ENCODE measurements around the gene NGDN. TPM values are rescaled to one million over a fixed set of nuclear protein-coding genes. Genes with fewer than 3 reads are reported as not detected.
"Not testable (repeated sequence)": the region's sequence is repeated elsewhere in the genome, so short reads cannot be mapped to it uniquely, and the experiment has no call there.

Gene NGDN
- total RNA-seq, 1 experiment from 2014 or later = 14.6 TPM

DNA sequence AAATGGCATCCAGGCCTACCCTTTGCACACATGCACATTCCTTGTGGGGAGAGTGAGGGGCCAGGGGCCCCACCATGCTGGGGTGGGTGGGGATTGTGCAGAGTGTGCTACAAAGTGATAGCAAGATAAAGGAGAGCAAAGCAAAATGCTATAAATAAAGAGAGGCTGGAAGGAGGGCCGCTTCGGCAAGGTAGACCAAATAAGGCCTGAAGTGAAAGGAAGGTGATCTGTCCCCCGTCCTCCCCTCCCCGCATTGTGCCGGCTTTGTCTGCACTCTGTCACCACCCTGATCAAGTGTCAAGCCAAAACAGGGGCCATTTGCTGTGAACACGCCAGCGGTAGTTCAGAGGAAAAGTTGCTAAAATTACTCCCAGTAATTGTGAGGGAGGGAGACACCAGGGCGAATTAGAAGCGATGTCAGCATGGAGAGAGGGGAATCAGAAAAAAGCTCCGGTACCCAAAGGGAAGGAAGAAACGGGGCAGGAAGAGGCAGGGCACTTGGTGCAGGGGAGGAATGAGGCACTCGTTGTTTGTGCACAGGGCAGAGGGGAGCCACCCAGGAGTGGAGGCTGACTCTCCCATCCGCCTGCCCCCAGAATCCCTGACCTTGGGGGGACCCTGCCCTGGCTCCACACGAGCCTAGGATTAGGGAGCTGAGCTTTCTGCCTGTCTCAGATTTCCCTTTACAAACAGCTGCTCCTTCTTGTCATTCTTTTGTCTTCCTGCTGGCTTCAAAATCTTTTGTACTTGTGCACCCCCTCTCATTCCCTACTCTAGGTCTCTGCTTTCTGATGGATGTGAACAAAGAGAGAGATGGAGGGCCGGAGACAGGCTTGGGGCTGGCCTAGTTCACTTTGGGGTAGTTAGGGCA lies 31.2 kb upstream of the NGDN start:
- DNase-seq (ENCODE audit: low spot score) = no peak

DNA sequence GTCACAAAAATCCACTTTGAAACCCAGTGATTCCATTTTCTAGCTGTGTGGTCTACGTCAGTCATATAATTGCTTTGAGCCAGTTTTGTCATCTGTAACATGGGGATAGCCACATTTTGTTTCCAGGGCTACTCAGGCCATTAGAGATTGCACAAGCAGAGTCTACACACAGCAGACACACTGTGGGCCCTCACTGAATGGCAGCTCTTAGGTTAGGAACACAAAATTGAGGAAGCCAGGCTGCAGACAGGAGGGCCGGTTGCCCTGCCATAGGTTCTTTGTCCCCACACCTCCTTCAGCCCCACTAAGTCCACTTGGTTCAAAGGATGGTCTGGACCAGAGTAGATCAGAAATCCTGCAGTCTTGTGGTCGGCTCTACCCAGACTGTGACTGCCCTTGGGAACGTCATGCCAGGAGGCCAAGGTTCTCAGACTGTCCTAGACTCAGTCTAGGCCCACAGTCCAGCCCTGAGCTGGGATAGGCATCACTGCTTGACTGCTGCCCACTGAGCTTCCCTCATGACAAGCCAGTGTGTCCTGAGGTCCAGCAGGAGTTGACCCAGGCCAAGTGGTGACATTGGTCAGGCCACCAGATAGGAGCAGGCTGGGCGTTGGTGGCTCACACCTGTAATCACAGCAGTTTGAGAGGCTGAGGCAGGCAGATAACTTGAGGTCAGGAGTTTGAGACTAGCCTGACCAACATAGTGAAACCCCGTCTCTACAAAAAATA lies 30.2 kb upstream of the NGDN start:
- no peak for DNase-seq (ENCODE audit: low spot score)

GRCh38 chr14:23441076-23441475 lies 28.4 kb upstream of the NGDN start:
- DNase-seq (ENCODE audit: low spot score) = no peak

DNA sequence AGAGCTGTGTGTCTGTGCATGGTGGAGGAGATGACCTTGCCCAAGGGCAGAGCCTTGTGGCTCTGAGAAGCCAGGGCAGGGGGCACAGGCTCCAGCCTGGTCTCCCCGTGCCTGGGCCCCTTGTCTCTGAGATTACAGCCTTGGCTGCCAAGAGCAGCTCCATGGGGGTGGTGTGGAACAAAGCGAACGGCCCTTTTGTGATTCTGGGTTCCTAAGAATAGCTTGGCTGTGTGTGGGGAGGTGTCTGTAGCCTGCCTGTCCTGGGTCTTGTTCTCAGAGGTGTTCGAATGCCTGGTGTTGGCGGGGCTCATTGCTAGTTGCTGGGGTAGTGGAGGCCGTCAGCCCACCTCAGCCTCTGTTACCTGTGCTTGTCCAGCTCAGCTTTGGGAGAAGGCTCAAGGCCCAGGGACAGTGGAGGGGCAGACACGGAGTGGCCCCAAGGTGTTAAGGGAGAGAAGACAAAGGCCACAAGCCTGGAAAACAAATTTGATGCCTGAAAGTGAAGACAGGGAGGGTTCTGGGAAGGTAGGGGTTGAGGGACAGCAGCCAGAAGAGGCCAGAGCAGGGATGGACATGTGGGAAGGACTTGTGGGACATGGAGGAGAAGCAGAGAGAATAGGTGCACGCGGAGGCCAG lies 26.7 kb upstream of the NGDN start:
- no peak for DNase-seq (ENCODE audit: low spot score)

DNA sequence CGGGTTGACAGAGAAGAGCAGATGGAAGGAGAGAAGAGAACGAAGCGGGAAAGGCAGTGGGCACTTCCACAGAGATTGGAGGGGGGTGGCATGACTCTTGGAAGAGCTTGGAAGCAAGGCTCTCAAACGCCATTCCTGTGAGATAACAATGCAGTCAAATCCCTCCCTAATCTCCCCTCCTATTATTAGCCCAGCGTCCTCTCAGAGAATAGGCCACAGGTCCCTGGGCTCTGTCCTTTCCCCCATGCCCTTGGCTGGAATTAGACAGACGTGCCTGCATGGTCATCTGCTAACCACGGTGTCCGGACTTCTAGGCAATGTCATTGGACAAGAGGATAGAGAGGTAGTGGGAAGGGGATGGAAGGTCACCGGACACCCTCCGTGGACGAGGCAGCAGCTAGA lies 26.1 kb upstream of the NGDN start:
- no peak for DNase-seq (ENCODE audit: low spot score)

GRCh38 chr14:23443881-23444280 lies 25.6 kb upstream of the NGDN start:
- no peak for DNase-seq (ENCODE audit: low spot score)

DNA sequence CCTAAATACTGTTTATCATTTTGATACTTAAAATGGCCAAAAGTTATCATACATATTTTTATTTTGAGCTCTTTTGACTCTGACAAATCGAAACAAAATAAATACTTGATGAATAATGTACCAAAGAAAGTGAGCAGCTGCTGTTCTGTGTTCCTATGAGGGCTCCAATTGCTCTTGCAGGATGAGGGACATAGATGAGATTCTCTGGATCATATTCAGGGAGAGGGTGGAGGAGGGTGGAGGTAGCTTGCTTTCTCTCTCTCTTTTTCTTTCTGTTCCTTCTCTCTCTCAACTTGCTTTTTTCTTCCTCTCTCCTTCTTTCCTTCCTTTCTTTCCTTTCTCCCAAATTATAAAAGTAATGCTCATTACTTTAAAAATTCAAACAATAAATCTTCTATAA lies 25.2 kb upstream of the NGDN start:
- no peak for DNase-seq (ENCODE audit: low spot score)

DNA sequence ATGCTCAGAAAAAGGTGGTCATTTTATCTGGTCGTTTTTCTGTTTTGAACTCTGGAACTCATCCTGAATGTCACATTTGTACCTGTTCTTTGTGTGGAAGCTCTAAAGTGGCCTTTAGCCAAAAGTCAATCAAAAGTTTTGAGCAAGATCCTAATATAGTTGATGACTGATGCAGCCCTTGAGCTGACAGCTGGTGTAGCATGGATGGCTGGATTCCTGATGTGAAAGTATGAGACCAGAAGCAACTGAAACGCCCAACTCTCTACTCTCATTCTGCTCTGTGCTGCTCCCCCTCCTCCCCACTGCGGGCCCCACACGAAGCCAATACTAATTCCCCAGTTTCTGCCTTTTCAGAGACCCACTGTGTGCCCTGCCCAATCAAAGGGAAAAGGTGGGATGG lies 23.7 kb upstream of the NGDN start:
- DNase-seq (ENCODE audit: low spot score) = no peak

DNA sequence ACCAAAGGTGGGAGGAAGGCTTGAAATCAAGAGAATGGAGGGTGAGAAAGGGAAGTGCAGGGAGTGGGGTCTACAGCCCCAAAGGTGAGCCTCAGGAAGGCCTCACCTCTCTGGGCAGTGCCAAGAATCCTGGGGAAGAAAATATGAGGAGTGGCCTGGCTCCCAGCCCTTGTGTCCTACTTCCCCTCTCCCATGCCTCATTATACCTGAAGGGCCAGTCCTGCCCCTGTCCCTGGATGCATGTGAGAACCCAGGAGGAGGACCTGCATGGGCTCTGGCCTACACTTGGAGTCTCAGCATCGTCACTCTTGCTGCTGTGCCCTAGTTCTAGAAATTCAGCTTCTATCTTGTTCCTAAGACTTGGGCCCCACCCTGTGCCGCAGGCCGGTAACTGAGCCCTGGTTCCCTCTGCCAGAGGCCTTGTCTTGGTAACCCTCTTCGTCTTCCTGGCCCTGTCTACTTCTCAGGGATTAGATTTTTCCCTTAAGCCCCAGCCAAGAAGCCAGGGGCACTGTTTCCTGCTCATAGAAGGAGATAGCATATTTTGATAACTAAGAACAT lies 23.1 kb upstream of the NGDN start:
- DNase-seq (ENCODE audit: low spot score) = no peak

- DNase-seq (ENCODE audit: low spot score) = peak; percentile 60
These were observed 21.8 kb upstream of the NGDN start for GRCh38 chr14:23447361-23448350.

GRCh38 chr14:23449314-23449713 lies 20.2 kb upstream of the NGDN start:
- DNase-seq (ENCODE audit: low spot score) = no peak

DNA sequence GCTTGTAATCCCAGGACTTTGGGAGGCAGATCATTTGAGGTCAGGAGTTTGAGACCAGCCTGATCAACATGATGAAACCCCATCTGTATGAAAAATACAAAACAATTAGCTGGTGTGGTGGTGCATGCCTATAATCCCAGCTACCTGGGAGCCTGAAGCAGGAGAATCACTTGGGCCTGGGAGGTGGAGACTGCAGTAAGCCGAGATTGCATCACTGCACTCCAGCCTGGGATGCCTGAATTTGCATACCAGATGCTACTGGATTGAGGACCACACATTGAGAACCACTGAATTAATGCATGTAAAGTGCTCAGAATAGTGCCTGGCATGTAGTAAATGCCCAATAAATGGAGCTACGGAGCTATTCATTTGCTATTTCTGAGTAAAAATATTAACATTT lies 19.1 kb upstream of the NGDN start:
- no peak for DNase-seq (ENCODE audit: low spot score)

DNA sequence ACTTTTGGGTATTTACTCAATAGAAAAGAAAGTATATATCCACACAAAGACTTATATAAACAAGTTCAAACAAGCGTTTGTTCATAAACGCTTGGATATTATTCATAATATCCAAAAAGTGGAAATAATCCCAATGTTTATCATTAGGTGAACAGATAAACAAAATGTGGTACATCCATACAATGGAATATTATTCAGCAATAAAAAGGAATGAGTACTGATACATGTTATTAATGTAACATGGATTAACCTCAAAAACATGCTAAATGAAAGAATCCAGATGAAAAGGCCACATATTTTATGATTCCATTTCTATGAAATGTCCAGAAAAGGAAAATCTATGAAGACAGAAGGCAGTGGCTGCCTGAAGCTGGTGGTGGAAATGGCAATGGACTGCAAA lies 17.3 kb upstream of the NGDN start:
- DNase-seq (ENCODE audit: low spot score) = no peak

DNA sequence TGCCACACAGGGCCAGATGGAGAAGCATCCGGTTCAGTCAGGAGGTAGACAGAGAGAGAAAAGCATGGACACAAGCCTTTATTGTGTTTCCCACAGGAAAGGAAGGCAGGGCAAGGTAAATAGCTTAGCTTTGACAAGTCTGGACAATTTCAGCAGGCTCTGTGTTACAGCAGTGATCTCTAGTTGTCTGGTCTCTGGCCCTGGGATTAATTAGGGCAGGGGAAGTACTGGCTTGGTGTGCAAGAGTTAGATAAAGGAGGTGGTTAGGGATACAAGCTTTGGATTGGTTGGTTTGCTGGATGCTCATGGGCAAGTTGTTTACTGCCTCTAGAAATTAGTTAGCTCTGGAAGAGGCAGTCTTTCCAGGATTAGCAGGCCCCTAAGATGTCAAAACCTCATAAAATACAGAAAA lies 15.1 kb upstream of the NGDN start:
- DNase-seq (ENCODE audit: low spot score) = no peak

GRCh38 chr14:23456883-23457586 lies 12.5 kb upstream of the NGDN start:
- not testable (repeated sequence) for DNase-seq (ENCODE audit: low spot score)

DNA sequence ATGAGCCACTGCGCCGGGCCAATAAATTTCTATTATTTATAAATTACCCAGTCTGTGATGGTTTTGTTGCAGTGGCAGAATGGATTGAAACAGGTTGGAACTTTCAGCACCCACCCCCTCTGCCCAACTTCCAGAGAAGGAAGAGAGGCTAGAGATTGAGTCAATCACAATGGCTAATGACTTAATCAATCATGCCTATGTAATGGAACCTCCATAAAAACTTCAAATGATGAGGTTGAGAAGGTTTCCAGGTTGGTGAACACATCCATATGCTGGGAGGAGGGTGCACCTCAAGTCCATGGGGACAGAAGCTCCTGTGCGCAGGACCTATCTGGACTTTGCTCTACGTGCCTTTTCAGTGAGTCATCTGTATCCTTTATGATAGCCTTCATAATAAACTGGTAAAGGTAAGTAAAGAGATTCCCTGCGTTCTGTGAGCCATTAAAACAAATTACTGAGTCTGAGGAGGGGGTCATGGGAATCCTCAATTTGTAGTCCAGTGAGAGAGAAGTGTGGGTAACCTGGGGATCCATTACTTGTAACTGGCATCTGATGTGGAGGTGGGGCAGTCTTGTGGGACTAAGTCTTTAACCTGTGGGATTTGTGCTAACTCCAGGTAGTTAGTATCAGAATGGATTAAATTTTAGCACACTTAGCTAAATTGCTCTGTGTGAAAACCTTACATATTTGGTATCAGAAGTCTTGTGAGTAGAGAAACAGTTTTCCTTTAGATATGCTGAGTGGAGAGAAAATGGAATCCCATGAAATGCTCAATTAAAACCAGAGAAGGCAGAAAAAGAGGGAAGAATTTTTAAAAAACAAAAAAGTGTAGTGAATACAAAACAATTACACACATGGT lies 11.7 kb upstream of the NGDN start:
- DNase-seq (ENCODE audit: low spot score) = peak; percentile 70

DNA sequence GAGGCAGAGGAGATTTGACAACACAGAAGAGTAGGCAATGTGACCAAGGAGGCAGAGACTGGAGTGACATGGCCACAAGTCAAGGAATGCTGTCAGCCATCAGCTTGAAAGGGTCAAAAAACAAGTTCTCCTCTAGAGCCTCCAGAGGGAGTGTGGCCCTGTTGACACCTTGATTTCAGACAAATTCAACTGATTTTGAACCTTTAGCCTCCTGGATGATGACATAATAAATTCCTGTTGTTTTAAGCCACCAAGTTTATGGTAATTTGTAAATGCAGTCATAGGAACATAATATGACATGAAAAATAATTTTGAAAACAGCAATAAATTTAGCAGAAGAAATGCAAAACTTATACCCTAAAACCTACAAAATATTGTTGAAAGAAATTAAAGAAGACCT lies 8.5 kb upstream of the NGDN start:
- DNase-seq (ENCODE audit: low spot score) = no peak

DNA sequence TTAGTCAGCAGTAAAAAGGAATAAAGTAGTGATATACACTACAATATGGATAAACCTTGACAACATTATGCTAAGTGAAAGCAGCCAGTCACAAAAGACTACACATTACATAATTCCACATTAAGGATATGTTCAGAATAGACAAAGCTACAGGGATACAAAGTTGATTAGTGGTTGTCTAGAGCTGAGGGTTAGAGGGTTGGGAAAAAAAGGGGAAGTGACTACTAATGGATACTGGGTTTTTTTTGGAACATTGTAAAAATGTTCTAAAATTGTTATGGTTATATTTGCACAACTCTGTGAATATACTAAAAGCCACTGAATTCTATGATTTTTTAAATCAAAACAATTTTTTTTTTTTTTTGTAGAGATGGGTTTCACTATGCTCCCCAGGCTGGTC lies 4.8 kb upstream of the NGDN start:
- no peak for DNase-seq (ENCODE audit: low spot score)

DNA sequence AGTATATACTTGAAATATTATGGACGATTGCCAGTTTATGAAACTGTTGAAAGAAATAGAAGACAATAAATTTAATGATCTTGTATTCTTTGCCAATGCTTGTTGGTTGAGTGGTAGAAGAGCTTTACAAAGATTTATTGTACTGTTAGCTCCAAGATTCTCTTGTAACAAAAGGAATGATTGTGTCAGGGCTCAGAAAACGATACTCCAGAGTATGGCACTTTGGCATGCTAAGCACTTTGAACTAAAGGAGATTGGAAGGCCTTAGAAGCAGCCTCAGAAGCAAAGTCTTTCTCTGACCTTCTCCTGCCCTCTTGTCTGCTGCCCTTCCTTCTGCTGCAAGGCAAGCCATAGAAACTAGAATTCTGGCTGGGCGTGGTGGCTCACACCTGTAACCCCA lies 4.2 kb upstream of the NGDN start:
- no peak for DNase-seq (ENCODE audit: low spot score)

Measured in HT-29 (cell line).